OCI-LY3 (cell line): ENCODE results near the gene GDPD4.

ENCODE experiments used
- CTCF ChIP-seq: fragments of 200-600, 300-600 bp; sonication (generic); IDR thresholded peaks from 2 replicates; pipeline ENCODE4 v1.5.1; 2014; ENCODE audit warnings: antibody characterized with exemption, low read length, low read depth
- EZH2phosphoT487 ChIP-seq: fragments of 200-600 bp; shearing (Covaris generic); IDR thresholded peaks from 2 replicates; pipeline ENCODE4 v1.6.1; 2018; ENCODE audit warnings: antibody characterized with exemption, mixed run types, low read depth

GRCh38 chr11:77207618-77208313 lies 93.7 kb downstream of the GDPD4 start:
- TF ChIP-seq CTCF (no peak), EZH2phosphoT487 (no peak)
